Medulla oblongata (tissue), 1 donor: ENCODE results near the gene RC3H2.

Experiments used
- DNase-seq: peaks from one replicate; pipeline ENCODE4 v3.0.0-alpha.2; 2015; ENCODE audit errors: extremely low spot score

The RC3H2 gene

GRCh38 chr9:122808141-122808540 lies 97.0 kb downstream of the RC3H2 start:
- DNase-seq, result no peak

- no peak for DNase-seq
Measured at GRCh38 chr9:122807271-122807900, 97.8 kb downstream of the RC3H2 start.

- no peak for DNase-seq
Measured at GRCh38 chr9:122806661-122807060, 98.5 kb downstream of the RC3H2 start.

GRCh38 chr9:122800066-122801060 lies 104.8 kb downstream of the RC3H2 start, which contains the start of gene OR1K1:
Gene OR1K1 (plus strand): TSS chr9:122800123. CDS start chr9:122800123, 0 bp downstream.
- DNase-seq, result no peak

GRCh38 chr9:122797316-122798063 lies 107.7 kb downstream of the RC3H2 start:
- no peak for DNase-seq
